GM18499 (cell line): ENCODE data around the gene SYT12.
"Not testable (repeated sequence)": the region's sequence is repeated elsewhere in the genome, so short reads cannot be mapped to it uniquely, and the experiment has no call there.

Experiments used
- ATAC-seq: cut with Tn5 transposase; IDR thresholded peaks from one replicate; pipeline ENCODE4 v1.9.1; 2021; ENCODE audit warnings: moderate number of reproducible peaks; ENCODE audit not compliant: insufficient read depth, unreplicated experiment

Gene SYT12

GRCh38 chr11:66996609-66997273 lies 26.2 kb upstream of the SYT12 start:
- no peak for ATAC-seq

DNA sequence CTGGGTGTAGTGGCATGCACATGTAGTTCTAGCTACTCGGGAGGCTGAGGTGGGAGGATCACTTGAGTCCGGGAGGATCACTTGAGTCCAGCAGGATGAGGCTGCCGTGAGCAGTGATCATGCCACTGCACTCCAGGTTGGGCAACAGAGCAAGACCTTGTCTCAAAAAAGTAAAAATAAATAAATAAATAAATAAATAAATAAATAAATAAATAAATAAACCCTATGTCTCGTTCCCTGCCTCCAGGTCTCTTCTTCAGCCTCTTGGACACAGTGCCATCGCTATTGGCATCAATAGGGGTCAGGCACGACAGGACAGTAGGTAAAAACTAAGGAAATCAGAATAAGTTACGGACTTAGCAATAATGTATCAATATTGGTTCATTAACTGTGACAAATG lies 23.4 kb upstream of the SYT12 start:
- no peak for ATAC-seq

- ATAC-seq = no peak
These were observed 21.6 kb upstream of the SYT12 start for GRCh38 chr11:67001332-67001731.

DNA sequence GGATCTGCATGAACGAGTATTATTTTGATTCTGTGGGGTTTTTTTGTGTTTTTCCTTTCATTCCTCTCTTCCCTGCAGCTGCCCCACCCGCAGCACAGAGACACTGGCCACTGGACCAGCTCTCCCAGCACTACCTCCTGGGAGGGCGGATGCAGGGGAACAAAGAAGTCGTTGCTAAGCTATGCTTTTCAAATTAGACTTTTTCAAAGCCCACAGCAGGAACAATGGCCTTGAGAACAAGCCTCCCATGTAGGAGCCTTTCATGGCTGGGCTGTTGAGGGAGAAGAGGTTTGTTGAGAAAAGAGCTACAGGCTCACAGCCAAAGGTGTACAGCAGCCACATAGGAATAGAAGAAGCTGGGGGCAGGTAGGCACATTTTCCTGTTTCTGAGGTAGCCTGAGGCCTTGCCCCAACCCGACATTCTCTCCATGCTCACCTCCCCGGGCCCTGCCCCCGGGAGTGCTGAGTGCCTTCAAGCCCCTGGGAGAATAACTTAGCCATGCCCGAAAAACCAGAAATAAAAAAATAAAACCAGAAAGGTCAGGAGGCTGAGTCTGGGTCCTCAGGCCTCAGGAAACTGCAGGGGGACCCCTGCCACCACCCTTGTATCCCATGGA lies 20.5 kb upstream of the SYT12 start:
- ATAC-seq = no peak

GRCh38 chr11:67002921-67003411 lies 20.0 kb upstream of the SYT12 start:
- ATAC-seq = no peak

DNA sequence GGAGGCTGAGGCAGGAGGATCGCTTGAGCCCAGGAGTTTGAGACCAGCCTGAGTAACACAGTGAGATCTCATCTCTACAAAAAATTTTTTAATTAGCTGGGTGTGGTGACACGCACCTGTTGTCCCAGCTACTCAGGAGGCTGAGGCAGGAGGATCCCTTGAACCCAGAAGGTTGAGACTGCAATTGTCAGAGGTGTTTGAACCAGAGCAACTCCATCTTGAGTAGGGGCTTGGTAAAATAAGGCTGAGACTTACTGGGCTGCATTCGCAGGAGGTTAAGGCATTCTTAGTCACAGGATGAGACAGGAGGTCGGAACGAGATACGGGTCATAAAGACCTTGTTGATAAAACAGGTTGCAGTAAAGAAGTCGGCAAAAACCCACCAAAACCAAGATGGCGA lies 17.7 kb upstream of the SYT12 start:
- not testable (repeated sequence) for ATAC-seq

- no peak for ATAC-seq
These were observed 16.7 kb upstream of the SYT12 start for GRCh38 chr11:67006029-67006884.

- no peak for ATAC-seq
These were observed 15.8 kb upstream of the SYT12 start for GRCh38 chr11:67007126-67007525.

DNA sequence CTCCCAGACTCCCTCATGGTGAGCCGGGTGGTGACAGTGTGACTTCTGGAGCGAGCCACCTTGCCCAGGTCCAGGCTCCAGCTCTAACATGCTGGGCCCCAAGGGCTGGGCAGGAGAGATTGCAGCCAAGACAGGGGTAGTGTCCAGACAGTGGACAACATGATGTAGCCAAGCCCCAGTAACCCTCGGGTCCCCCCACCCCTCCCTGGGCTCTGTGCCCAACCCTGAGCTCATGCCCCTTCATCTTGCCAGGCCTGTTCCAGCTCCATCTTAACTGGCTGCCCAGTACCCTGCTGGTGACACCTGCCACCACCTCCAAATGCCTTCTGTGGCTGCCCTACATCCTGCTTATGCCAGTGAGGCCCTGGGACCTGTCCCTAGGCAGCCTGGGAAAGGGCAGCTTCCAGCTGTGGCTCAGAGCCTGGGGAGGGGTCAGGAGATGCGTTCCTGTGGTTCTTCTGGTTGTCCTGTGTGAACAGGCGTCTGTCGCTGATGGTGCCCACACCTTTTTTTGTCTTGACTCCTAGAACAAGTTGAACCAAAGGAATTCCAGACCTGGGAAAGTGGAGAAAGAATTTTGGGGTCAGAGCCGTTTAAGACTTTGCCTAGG lies 12.5 kb upstream of the SYT12 start:
- no peak for ATAC-seq

DNA sequence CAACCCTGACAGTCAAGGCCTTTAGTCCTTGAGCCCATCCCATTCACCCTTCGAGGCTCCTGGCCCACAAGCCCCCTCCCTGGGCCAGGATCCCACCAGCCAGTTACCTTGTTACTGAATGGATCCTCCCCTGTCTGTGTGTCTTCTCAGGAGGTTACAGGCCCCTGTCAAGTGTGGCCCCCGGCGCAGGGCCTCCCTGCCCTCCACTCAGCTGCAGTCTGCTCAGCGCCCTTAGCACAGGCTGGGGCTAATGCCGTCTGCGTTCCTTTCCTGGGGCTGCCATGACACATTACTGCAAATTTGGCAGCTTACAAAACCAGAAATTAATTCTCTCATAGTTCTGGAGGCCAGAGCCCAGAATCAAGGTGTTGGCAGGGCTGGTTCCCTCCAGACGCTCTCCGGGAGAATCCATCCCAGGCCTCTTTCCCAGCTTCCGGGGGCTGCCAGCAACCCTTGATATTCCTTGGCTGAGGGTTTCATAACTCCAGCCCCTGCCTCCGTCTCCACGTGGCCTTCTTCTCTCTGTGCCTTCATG lies 9.4 kb upstream of the SYT12 start:
- no peak for ATAC-seq

GRCh38 chr11:67014343-67014742 lies 8.6 kb upstream of the SYT12 start:
- ATAC-seq = no peak

GRCh38 chr11:67015048-67015447 lies 7.9 kb upstream of the SYT12 start:
- no peak for ATAC-seq

DNA sequence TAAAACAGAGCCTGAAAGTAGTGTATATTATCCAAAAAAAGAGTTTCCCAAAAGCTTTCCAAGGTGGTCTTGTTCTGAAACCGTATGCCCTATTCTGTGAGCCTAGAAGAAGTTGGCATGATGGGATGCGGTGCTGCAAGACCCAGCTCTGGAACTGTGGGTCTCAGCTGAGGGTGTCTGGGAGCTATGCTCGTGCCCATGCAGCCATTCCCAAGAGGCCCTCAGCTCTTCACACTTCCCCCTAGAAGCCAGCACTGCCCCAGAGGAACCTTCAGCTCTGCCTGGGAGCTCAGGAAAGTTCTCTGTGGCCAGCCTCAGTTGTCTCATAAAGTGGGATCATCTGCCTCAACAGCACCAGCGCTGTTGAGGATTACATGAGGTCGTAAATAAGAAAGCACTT lies 6.4 kb upstream of the SYT12 start:
- ATAC-seq = no peak

DNA sequence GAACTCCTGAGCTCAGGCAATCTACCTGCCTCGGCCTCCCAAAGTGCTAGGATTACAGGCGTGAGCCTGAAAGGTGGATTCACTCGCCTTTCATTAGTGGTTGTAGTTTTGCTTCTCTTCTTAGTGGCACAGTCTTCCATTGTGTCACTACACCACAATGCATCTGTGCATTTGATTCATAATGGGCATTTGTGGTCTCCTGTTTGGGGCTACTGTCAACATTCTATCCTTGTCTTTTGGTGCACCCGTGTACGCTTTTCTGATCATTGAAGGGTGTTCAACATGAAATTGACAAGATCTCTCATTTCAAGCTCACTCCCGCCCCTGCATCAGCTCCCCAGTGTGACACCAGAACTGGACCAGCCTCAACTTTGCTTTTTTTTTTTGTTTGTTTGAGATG lies 2.0 kb upstream of the SYT12 start:
- no peak for ATAC-seq

DNA sequence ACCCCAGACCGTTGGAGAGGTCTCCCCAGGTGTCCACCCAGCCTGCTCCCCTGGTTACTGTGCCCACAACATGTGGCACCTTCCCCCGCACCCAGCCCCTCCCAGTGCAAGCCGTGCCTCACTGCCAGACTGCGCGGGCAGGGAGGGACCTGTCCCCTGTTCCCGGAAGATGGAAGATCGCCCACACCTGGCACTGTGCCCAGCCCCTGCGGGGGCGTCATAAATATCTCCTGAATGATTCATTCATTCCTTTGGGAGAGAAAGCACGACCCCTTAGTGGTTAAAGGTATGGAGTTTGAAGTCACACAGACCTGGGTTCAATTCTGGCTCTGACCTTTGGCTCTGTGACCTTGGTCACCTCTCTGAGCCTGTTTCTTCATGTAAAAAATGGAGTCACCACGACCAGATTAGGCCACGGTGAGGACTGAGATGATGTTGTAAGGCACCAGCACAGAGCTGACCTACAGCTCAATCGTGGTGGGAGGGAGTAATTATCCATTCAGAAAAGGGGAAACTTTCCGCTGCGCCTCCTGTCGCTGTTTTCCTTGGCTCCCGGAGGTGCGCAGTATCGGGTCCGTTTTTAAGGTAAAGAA lies 497 bp upstream of the SYT12 start:
- no peak for ATAC-seq

GRCh38 chr11:67023957-67024353 lies 1.0 kb downstream of the SYT12 start:
- ATAC-seq = no peak

- ATAC-seq = no peak
These were observed 1.5 kb downstream of the SYT12 start for GRCh38 chr11:67024410-67024809.

GRCh38 chr11:67024966-67025365 lies 2.0 kb downstream of the SYT12 start:
- no peak for ATAC-seq

DNA sequence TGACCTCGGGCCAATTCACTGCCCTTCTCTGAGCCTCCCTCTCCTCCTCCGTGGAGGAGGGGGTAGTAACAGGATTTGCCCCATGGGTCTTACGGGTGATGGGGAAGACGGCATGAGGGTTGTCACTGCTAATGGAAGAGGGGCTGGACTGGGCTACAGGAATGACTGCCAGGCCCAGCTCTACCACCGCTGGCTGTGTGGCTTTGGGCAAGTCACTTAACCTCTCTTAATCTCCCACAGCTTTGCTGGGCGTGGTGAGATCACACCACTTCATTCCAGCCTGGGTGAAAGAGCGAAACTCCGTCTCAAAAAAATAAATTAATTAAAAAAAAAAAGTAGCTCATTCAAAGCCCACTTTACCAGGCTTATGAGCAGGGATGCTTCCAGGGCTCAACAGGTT lies 2.8 kb downstream of the SYT12 start:
- no peak for ATAC-seq

DNA sequence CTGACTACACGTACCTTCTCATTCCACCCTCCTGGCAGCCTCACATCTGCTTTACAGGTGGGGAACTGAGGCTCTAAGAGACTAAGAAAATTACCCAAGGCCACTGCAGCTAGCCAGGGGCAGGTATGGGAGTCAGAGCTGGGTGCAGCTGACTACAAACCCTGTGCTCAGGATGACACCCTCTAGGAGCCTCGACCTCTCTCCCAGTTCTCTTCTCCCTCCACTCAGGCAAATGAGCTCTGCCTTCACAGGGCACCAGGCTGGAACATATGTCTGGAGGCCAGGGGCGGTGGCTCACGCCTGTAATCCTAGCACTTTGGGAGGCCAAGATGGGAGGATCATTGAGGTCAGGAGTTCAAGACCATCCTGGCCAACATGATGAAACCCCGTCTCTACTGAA lies 4.0 kb downstream of the SYT12 start:
- ATAC-seq = no peak
